Mammary epithelial cell (primary cell): ENCODE results near the gene TEX55.

Experiments
- CTCF ChIP-seq, 2 donors: IDR thresholded peaks in 1 of 2; conservative IDR thresholded peaks in 1 of 2; 2 replicates each; pipeline ENCODE4 v1.5.1; 2011 to 2012; ENCODE audit warnings: inconsistent platforms in 2 of 2, low read length in 2 of 2, mild to moderate bottlenecking in 2 of 2, control low read depth in 1 of 2, low read depth in 1 of 2; ENCODE audit not compliant: insufficient read depth in 1 of 2; ENCODE audit errors: extremely low read depth in 1 of 2
- EZH2 ChIP-seq: IDR thresholded peaks from 2 replicates; pipeline ENCODE4 v1.6.1; 2012; ENCODE audit warnings: low read length, inconsistent platforms, borderline replicate concordance

- TF ChIP-seq CTCF (conservative IDR thresholded peaks at IDR 0.05 in 1 of 2, IDR thresholded peaks at IDR 0.05 in 1 of 2; ENCODE audit: extremely low read depth in 1 of 2, insufficient read depth in 1 of 2, low read depth in 1 of 2, low read length in 2 of 2) = no peak
- no peak for TF ChIP-seq EZH2
Observed at GRCh38 chr3:119104031-119104430, 41.9 kb upstream of the TEX55 start.
